Measurements from ENCODE around the gene KIAA0513. TPM values are rescaled to one million over a fixed set of nuclear protein-coding genes. Genes with fewer than 3 reads are reported as not detected.

KIAA0513 gene
- total RNA-seq, 3 donors from 2014 or later = 31.9 to 36.5 (median 33.5) TPM

DNA sequence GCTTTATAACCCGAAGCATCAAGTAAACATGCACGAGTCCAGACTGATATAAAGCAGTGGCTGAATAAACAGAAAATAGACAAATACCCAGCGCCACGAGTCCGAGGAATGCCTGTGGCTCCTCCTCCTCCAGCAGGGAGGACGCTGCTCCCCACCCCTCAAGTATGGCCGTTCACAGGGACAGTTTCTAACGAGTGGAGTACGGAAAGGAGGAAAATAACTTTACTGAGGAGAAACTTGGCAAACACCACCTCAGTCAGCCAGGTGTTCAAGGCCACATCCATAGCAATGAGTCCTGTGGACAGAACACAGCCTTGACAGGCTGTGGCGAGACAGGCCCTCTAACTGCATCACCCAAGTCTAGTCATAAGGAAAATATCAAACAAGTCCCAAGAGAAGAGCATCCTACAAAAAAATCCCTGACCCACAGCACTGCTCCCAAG lies 25.5 kb upstream of the KIAA0513 start:
- TF ChIP-seq CTCF (IDR thresholded peaks at IDR 0.05) = no peak
- Histone ChIP-seq H3K4me3 (no peak overlapping the region), H3K9me3 (no peaks in the 10 kb centered on the region), H3K36me3 (ENCODE audit: low read depth) (no peaks in the 10 kb centered on the region), H3K4me1 (ENCODE audit: low read depth) (peaks cover 66% of the 10 kb centered on the region)
- intact Hi-C loops (cut with DNase I, micrococcal nuclease) = no loop called here
- DNase-seq (peak in 1 of 3 donors; percentile 42), ATAC-seq (peak; percentile 33)

DNA sequence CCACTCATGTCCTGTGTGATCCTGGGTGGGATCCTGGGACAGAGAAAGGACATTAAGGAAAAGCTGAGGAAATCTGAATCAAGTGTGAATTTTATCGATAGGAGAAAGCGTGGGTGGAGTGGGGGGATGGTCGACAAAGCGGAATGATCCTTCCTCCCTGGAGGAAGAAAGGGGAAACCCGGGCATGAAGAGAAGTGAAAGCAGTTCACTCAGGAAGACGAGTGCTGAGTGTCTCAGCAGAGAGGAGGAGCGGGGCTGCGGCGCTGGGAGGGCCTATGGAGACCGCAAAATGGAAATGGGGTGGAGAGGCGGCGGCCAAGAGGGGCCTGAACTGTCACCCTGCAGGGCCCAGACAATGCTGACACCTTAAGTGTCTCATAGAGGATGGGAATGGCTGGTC lies 25.0 kb upstream of the KIAA0513 start:
- peak in 2 of 3 donors; percentile 41 to 59 for DNase-seq
- peak; percentile 42 for ATAC-seq
- TF ChIP-seq CTCF (IDR thresholded peaks at IDR 0.05) = no peak

DNA sequence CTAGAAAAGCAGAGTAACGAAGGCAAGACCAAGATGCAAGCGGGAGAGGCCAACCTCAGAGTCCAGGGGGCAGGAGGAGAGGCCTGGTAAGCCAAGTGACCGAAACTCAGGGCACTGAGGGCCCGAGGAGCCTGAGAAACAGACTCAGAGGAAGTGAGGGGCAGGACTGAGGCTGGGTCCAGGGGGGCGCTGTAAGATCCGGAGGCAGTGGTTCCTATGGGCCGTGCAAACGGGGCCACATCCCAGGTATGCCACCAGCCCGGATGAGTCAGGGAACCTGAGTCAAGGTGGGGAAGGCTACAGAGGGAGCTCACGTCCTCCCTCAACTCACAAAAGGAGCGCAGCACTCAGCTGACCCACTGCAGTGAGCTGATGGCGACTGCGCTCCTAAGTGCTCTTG lies 24.5 kb upstream of the KIAA0513 start:
- no peak overlapping the region for H3K4me3 ChIP-seq
- no peak for TF ChIP-seq CTCF (IDR thresholded peaks at IDR 0.05)
- DNase-seq = peak in 1 of 3 donors; percentile 37
- no peak for ATAC-seq
- H3K9me3 ChIP-seq = no peaks in the 10 kb centered on the region
- H3K36me3 ChIP-seq (ENCODE audit: low read depth) = no peaks in the 10 kb centered on the region
- intact Hi-C loops (cut with DNase I, micrococcal nuclease) = no loop called here
- H3K4me1 ChIP-seq (ENCODE audit: low read depth) = peaks cover 73% of the 10 kb centered on the region

More for the DNA sequence above, 25.0 kb upstream of the KIAA0513 start:
- H3K4me1 ChIP-seq (ENCODE audit: low read depth) = peaks cover 68% of the 10 kb centered on the region
- H3K36me3 ChIP-seq (ENCODE audit: low read depth) = no peaks in the 10 kb centered on the region
- H3K9me3 ChIP-seq = no peaks in the 10 kb centered on the region
- H3K4me3 ChIP-seq = no peak overlapping the region
- intact Hi-C loops (cut with DNase I, micrococcal nuclease) = no loop called here

DNA sequence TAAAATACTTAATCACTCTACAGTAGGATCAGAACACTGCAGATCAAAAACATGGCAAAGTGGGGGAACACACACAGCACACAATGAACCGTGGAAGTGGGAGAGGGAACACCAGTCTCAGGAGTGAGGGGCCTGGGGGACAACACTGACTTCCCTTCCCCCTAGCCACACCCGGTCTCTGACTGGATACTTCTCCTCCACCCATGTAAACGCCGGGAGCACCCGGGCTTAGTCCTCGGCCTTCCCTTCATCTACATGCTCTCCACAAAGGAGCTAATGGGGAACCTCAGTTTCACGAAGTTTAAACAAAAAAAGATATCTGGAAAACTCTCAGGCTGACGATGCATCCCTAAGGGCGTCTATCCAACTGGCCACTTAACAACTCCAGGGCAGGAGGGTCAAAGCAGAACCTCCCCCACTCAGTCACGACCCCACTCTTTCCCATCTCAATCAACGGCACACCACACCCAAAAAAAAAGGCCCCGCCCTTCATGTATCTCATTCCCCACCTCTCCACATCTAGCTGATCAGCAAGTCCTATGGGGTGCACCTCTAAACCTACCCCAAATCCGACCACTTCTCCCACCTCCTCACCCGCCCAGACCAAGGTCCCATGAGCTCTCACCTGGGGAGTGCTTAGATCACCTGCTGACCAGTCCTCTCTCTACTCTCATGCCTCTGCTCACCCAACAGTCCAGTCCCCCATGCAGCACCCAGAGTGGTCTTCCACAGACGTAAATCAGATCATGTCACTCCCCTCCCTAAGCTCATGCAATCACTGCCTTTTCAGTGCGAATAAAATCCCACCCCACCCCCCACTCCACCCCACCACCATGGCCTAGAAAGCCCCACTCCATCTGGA lies 23.6 kb upstream of the KIAA0513 start:
- no peak overlapping the region for H3K4me3 ChIP-seq
- TF ChIP-seq CTCF (IDR thresholded peaks at IDR 0.05) = no peak
- ATAC-seq (no peak), DNase-seq (no peak)
- H3K4me1 ChIP-seq (ENCODE audit: low read depth) = peaks cover 78% of the 10 kb centered on the region
- H3K36me3 ChIP-seq (ENCODE audit: low read depth) = no peaks in the 10 kb centered on the region
- no peaks in the 10 kb centered on the region for H3K9me3 ChIP-seq
- intact Hi-C loops (cut with DNase I, micrococcal nuclease) = no loop called here

- TF ChIP-seq CTCF (IDR thresholded peaks at IDR 0.05) = no peak
- no peaks in the 10 kb centered on the region for H3K36me3 ChIP-seq (ENCODE audit: low read depth)
- no peaks in the 10 kb centered on the region for H3K9me3 ChIP-seq
- intact Hi-C loops (cut with DNase I, micrococcal nuclease) = no loop called here
- ATAC-seq = peak; percentile 35
- no peak overlapping the region for H3K4me3 ChIP-seq
- peaks cover 82% of the 10 kb centered on the region for H3K4me1 ChIP-seq (ENCODE audit: low read depth)
- no peak for DNase-seq
These were observed 22.9 kb upstream of the KIAA0513 start for GRCh38 chr16:85004587-85005205.

All from mucosa of descending colon (tissue), 3 donors.